Erythroblast (primary cell): ENCODE results near the gene NCAM2.

Source experiments
- GATA1 ChIP-seq: IDR thresholded peaks from 2 replicates; pipeline ENCODE4 v1.6.1; 2011; ENCODE audit warnings: low read depth, mild to moderate bottlenecking, control low read depth, low read length, moderate library complexity
- POLR2A ChIP-seq: IDR thresholded peaks from 2 replicates; pipeline ENCODE4 v1.6.1; 2011; ENCODE audit warnings: mild to moderate bottlenecking, low read length

- TF ChIP-seq POLR2A = no peak
- TF ChIP-seq GATA1 = no peak
Measured at GRCh38 chr21:21383126-21383525, 384.9 kb downstream of the NCAM2 start.
